Measurements from ENCODE around the gene TSTD1. TPM values are rescaled to one million over a fixed set of nuclear protein-coding genes. Genes with fewer than 3 reads are reported as not detected.
"Not testable (repeated sequence)": the region's sequence is repeated elsewhere in the genome, so short reads cannot be mapped to it uniquely, and the experiment has no call there.

Gene TSTD1
- total RNA-seq, 1 donor from 2014 or later = 11.0 TPM

DNA sequence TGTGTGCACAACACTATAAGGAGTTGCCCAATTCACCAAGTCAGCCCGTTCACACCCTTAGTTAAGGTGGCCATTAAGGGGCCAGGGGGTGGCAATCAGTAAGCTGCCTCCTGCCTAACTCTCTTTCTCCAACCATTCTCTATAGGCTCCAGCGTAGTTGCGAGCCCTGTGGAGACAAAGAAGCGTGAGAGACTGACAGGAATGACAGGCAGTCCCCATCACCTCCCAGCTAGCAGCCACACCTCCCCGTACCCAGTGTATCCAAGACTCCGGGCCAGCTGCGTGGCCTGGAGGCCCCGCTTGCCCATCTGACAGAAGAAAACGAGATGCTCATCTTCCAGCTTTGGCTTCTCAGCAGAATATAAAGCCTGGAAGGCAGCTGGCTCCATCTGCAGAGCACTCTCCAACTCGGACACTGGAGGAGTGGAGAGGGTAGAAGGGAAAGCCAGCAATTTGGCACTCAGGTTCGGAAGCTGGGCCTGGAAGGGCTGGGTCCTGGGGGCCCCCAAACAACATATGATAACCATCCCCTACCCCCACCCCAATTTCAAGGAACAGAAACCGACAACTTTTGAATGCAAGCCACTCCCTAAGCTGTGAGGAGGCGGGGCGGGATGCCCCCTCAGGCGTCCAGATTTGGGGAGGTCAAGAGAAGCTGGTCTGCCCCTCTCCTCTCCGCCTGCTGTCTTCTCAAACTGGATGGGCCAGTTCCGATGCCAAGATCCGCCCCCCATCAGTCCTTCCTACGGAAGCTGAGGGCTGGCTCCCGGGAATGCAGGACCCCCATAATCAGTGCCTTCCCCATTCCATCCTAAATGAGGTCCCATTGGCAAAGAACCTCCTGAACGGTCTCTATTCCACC lies 872 bp downstream of the TSTD1 start:
- DNase-seq (ENCODE audit: low spot score) = no peak

GRCh38 chr1:161033751-161034150 lies 5.0 kb downstream of the TSTD1 start:
- DNase-seq (ENCODE audit: low spot score) = peak; percentile 11

GRCh38 chr1:161032409-161032808 lies 6.4 kb downstream of the TSTD1 start:
- DNase-seq (ENCODE audit: low spot score) = no peak

DNA sequence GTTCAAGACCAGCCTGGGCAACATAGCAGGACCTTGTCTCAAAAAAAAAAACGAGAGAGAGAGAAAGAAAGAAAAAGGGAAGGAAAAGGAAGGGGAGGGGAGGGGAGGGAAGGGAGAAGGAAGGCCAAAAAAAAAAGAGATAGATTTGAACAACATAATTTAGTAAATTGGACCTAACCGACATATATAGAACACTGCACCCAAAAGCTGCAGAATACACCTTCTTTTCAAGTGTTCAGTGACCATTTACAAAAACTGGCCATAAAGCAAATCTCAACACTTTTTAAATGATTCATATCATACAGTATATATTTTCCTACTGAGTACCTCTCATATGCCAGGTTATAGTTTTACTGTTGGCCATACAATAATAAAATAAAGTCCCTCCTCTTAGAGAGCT lies 6.9 kb downstream of the TSTD1 start:
- no peak for DNase-seq (ENCODE audit: low spot score)

GRCh38 chr1:161029466-161029865 lies 9.3 kb downstream of the TSTD1 start:
- not testable (repeated sequence) for DNase-seq (ENCODE audit: low spot score)

- DNase-seq (ENCODE audit: low spot score) = not testable (repeated sequence)
Observed at GRCh38 chr1:161026954-161027353, 11.8 kb downstream of the TSTD1 start.

- not testable (repeated sequence) for DNase-seq (ENCODE audit: low spot score)
Observed at GRCh38 chr1:161022432-161022831, 16.3 kb downstream of the TSTD1 start.

GRCh38 chr1:161021970-161022353 lies 16.8 kb downstream of the TSTD1 start:
- DNase-seq (ENCODE audit: low spot score) = no peak

DNA sequence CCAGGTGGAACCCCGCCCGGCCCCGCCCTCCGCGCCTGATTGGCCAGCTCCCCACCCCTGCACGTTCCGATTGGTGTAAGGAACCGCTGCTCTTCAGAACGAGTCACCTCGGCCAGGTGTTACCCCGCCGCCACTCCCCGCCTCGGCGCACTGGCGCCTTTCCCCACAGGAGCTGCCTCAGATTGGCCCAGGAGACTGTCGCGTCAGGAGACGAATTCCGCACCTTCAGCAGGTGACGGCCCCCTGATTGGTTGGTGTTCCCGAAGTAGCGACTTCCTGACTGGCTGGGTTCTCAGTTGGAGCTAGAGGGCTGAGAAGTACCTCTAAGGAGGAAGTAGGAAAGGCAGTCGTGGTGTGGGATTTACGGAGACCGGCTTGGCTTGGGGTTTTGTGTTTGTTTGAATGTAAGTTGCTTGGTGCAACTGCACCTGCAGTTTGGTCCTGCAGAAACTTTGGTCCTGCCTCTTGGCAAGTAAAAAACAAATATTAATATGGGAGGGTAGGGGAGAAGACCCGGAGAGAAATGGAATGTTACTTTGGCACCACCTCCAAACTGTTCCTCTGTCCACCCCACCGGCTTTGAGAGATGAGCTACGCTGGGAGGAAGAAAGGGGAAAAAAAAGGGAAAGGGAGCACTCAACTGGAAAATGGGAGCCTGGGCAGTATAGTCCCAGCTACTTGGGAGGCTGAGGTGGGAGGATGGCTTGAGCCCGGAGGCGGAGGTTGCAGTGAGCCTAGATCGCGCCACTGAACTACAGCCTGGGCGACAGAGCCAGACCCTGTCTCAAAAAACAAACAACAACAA lies 17.4 kb downstream of the TSTD1 start:
- peak; percentile 94 for DNase-seq (ENCODE audit: low spot score)

GRCh38 chr1:161020509-161021164 lies 18.1 kb downstream of the TSTD1 start, which contains the start of gene F11R:
Gene F11R (minus strand): TSS chr1:161021152. CDS start chr1:161021073, 79 bp downstream.
- no peak for DNase-seq (ENCODE audit: low spot score)

- no peak for DNase-seq (ENCODE audit: low spot score)
Observed at GRCh38 chr1:161019751-161020495, 18.8 kb downstream of the TSTD1 start.

- DNase-seq (ENCODE audit: low spot score) = not testable (repeated sequence)
Observed at GRCh38 chr1:161019111-161019660, 19.6 kb downstream of the TSTD1 start.

GRCh38 chr1:161018631-161018930 lies 20.2 kb downstream of the TSTD1 start:
- DNase-seq (ENCODE audit: low spot score) = no peak

- DNase-seq (ENCODE audit: low spot score) = no peak
Observed at GRCh38 chr1:161017756-161018630, 20.8 kb downstream of the TSTD1 start.

- not testable (repeated sequence) for DNase-seq (ENCODE audit: low spot score)
Observed at GRCh38 chr1:161017181-161017580, 21.6 kb downstream of the TSTD1 start.

DNA sequence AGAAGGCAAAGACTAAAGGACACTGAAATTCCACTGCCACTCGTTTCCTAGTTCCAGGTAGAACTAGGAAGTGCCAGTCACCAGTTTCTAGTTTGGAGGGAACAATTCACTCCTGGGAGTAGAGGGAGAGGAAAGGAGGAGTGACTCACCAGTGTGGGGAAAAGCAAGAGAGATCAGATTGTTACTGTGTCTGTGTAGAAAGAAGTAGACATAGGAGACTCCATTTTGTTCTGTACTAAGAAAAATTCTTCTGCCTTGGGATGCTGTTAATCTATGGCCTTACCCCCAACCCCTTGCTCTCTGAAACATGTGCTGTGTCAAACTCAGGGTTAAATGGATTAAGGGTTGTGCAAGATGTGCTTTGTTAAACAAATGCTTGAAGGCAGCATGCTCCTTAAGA lies 22.1 kb downstream of the TSTD1 start:
- not testable (repeated sequence) for DNase-seq (ENCODE audit: low spot score)

DNA sequence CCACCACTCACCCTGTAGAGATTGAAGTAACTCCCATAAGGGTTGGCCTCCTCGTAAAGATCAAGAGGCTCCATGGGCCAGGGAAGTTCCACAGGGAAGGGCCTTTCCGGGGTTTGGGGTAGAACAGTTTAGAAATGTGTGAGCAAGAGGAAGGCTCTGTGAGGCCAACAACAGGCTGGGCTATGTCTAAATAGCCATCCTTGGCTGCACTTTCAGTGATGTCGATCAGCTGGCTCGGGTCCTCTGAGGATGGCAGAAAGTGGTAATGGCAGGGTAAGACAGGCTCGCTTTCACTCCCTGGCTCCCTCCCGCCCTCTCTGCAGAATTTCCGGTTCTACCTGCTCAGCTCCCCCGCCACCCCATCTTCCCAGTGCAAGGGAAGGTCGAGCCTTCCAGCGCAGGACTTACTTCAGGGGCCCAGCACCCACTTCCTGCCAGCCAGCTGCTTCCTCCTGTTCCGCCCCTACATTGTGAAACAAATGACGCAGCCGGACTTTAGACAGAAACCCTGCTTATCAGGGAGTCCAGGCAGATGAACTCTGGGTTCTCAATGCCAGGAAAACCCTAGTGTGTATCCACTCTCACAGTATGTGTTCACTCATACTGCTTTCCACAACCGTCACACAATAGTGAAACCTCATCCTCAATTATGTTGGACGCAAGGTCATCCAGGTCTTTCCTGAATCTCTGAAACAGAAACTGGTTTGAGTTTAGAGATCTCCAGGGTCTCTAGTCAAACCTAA lies 25.1 kb downstream of the TSTD1 start:
- DNase-seq (ENCODE audit: low spot score) = peak; percentile 92

DNA sequence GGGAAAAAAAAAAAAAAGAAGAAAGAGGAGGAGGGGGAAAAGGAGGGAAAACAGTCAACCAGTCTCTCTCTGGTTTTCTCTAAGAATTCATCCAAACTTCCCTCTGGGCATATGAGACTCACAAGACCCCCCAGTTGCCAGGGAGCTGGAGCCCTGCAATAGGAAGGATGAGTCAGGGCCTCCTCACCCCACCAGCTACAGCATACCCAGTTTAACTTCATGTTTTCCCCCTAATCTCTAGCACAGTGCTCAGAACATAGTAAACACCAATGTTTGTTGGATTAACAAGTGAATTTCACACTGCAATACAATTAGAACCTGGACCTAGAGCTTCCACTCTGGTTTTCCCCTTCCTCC lies 25.7 kb downstream of the TSTD1 start:
- DNase-seq (ENCODE audit: low spot score) = no peak

DNA sequence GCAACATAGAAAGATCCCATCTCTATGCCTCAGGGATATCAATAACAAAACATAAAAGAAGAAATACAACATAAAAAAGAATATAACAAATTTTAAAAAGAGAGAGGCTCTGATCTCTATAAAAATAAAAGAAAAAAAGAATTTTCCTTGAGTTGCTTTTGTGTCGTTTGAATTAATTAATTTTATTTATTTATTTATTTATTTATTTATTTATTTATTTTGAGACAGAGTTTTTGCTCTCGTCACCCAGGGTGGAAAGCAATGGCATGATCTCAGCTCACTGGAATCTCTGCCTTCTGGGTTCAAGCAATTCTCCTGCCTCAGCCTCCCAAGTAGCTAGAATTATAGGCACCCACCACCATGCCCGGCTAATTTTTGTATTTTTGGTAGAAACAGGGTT lies 26.3 kb downstream of the TSTD1 start:
- no peak for DNase-seq (ENCODE audit: low spot score)

Data from mesenteric fat pad (tissue), 1 donor.